Kidney (tissue), 14 donors: ENCODE measurements around the gene SCAND1. TPM values are rescaled to one million over a fixed set of nuclear protein-coding genes. Genes with fewer than 3 reads are reported as not detected.
A peak's percentile ranks its signal among the peaks of the same experiment; 100 is the strongest.

Source experiments
- DNase-seq, 5 donors: peaks; one replicate each; pipeline ENCODE4 v3.0.0-alpha.2; 2013 to 2020
- FAIRE-seq: peaks from 2 replicates; lab custom pipeline; 2012; peaks lifted over from hg19 to GRCh38; lab: Jason Lieb, UNC
- H3K27ac ChIP-seq, 2 donors: one replicate each; pipeline ENCODE4 v1.7.0; 2013; ENCODE audit warnings: low read depth in 2 of 2, low read length in 2 of 2, inconsistent platforms in 1 of 2
- H3K27me3 ChIP-seq: one replicate; pipeline ENCODE4 v1.7.1; 2013; ENCODE audit warnings: low read length, inconsistent platforms; ENCODE audit not compliant: control insufficient read depth, insufficient read depth
- H3K36me3 ChIP-seq, 3 donors: one replicate each; pipeline versions ENCODE4 v1.7.0 to v1.7.1; 2013; ENCODE audit warnings: low read length in 3 of 3, control low read depth in 1 of 3, inconsistent platforms in 1 of 3; ENCODE audit not compliant: insufficient read depth in 3 of 3, control insufficient read depth in 2 of 3
- H3K4me1 ChIP-seq, 3 donors: one replicate each; pipeline versions ENCODE4 v1.7.0 to v1.7.1; 2013; ENCODE audit warnings: low read length in 3 of 3, inconsistent platforms in 1 of 3, low read depth in 1 of 3; ENCODE audit not compliant: control insufficient read depth in 2 of 3, insufficient read depth in 2 of 3
- H3K4me3 ChIP-seq, 3 donors: one replicate each; pipeline versions ENCODE4 v1.7.0 to v1.8.1; 2013; ENCODE audit warnings: low read length in 3 of 3, control low read depth in 1 of 3, inconsistent platforms in 1 of 3
- H3K9ac ChIP-seq, 3 donors: one replicate each; pipeline versions ENCODE4 v1.7.0 to v1.7.1; 2013; ENCODE audit warnings: low read length in 3 of 3, control low read depth in 1 of 3, inconsistent platforms in 1 of 3
- H3K9me3 ChIP-seq, 3 donors: one replicate each; pipeline versions ENCODE4 v1.7.0 to v1.7.1; 2013; ENCODE audit warnings: low read length in 3 of 3, control low read depth in 1 of 3, inconsistent platforms in 1 of 3; ENCODE audit not compliant: control insufficient read depth in 2 of 3, insufficient read depth in 1 of 3
- CTCF ChIP-seq: IDR thresholded peaks from 3 replicates; pipeline ENCODE4 v1.5.1; 2012; ENCODE audit warnings: mild to moderate bottlenecking, moderate library complexity, borderline replicate concordance; ENCODE audit not compliant: insufficient read depth; ENCODE audit errors: extremely low read depth
- intact Hi-C: fragments of 100-400 bp; cut with DNase I; formaldehyde crosslinking; loops from one replicate; pipeline ENCODE4 v1.11.1; 2022
- polyA plus RNA-seq: library from polyadenylated mRNA; stranded (reverse); fragments of 350-450 nt; fragmentation: Illumina TruSeq; extraction: RNeasy Lipid Tissue Mini Kit (QIAGEN cat#74804); gene quantifications from one replicate; pipeline ENCODE4 v1.2.3, GENCODE V29; 2014; ENCODE audit warnings: low read depth, low replicate concordance; ENCODE audit not compliant: insufficient read depth
- total RNA-seq: library from RNA; stranded (reverse); fragmentation: NEBNext Ultra II Directional; extraction: Animal tissue kit (Norgen Biotek cat#: 25700); gene quantifications from one replicate; pipeline ENCODE4 v1.2.1, GENCODE V29; 2021
- donor health status: control.
- donor health status: control.
- donor health status: control.
- donor health status: control.
- donor health status: control.
- donor health status: DM: yes; HTN: yes; CAD: no.
- donor health status: Normal renal cell carcinoma (clear cell type).

The SCAND1 gene
- total and polyA plus RNA-seq, 2 donors from 2014 or later, result 74.7 to 184 TPM

- intact Hi-C loops, result loop anchor here (5.0 kb wide), 1 partner anchor 142 kb away; no protein-coding TSS in a partner anchor
- Histone ChIP-seq H3K4me3 (no peak overlapping the region), H3K27me3 (no peaks in the 10 kb centered on the region), H3K4me1 (no peaks in the 10 kb centered on the region), H3K27ac (no peak overlapping the region), H3K36me3 (no peaks in the 10 kb centered on the region), H3K9me3 (no peaks in the 10 kb centered on the region), H3K9ac (no peak overlapping the region)
- TF ChIP-seq CTCF, result peak; percentile 86
- FAIRE-seq (no peak), DNase-seq (peak; percentile 89 to 92 (median 91))
These were observed 40.7 kb upstream of the SCAND1 start for GRCh38 chr20:35994994-35995453.

DNA sequence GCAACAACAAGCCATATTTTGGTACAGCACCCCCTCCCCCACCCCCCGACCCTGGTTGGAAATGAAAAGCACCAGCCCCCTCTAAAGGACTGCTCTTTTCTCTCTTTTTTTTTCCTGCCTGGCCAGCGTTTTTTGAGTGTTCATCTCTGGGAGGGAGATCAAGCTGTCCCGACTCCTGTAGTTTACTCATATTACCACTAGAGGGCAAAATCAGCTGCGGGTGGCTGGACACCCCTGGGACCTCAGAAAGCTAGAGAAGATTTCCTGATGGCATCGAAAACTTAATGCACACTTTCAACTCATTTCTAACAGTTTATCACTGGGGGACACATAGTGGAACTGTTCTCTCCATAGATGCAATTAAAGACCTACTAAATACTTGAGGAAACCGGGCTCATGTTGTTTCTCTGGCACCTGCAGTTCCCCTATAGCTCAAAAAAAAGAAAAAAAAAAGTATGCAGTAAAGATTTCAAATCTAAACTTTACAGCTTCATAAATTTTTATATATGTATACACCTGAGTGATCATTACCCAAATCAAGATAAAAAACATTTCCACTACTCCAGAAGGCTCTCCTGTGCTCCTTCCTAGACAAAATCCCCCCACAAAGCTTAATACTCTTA, 38.5 kb upstream of the SCAND1 start:
- Histone ChIP-seq H3K9ac (no peak overlapping the region), H3K36me3 (no peaks in the 10 kb centered on the region), H3K4me1 (no peaks in the 10 kb centered on the region), H3K27ac (no peak overlapping the region), H3K27me3 (no peaks in the 10 kb centered on the region), H3K9me3 (no peaks in the 10 kb centered on the region), H3K4me3 (no peak overlapping the region)
- DNase-seq (peak in 4 of 5 donors; percentile 51 to 88 (median 64)), FAIRE-seq (no peak)
- intact Hi-C loops, result loop anchor here (5.0 kb wide), 1 partner anchor 144 kb away; no protein-coding TSS in a partner anchor
- peak; percentile 89 for TF ChIP-seq CTCF

DNA sequence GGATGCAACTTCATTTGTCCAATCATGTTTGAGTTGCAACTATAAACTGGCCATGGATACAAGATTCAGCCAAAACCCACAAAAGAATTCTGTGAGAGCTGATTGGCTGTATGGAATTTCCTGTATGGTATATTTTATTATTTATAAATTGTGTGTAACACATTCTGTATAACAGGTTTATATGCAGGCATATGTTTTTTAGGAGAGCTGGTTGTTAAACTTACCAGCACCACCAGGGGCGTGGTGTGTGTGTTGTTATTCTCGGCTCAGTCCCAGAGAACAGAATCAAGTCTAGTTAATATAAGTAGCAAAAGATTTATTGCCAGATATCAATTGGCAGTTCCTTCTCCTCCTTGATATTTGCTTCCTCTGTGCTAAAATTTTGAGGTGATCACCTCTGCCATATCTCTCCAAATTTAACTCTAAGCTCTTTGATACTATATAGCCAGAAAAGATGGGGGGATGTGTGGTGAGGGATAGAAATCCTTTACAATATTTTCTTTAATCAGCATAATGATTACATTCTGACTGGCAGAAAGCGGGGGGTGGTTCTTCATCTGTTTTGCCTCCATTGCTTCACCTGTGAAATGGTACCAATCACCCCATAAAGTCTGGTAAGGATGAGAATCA, 37.0 kb upstream of the SCAND1 start:
- Histone ChIP-seq H3K9ac (no peak overlapping the region), H3K36me3 (no peaks in the 10 kb centered on the region), H3K27me3 (no peaks in the 10 kb centered on the region), H3K4me3 (no peak overlapping the region), H3K4me1 (no peaks in the 10 kb centered on the region), H3K27ac (no peak overlapping the region), H3K9me3 (no peaks in the 10 kb centered on the region)
- intact Hi-C loops, result loop anchor here (5.0 kb wide), 1 partner anchor 146 kb away; no protein-coding TSS in a partner anchor
- peak; percentile 40 for TF ChIP-seq CTCF
- DNase-seq (peak in 3 of 5 donors; percentile 25 to 47 (median 27)), FAIRE-seq (no peak)
